DOHH2 (cell line): ENCODE data around the gene NCAM2.

Experiments used
- EZH2phosphoT487 ChIP-seq: fragments of 200-600 bp; sonication (generic); IDR thresholded peaks from 2 replicates; pipeline ENCODE4 v1.6.1; 2017; ENCODE audit warnings: borderline replicate concordance, mild to moderate bottlenecking, antibody characterized with exemption, low read length, moderate library complexity, mixed read lengths
- TF ChIP-seq, protein P1 (sequence below): fragments of 200-600 bp; sonication (generic); IDR thresholded peaks from one replicate; pipeline ENCODE4 v1.5.1; 2014; ENCODE audit warnings: antibody characterized with exemption, mild to moderate bottlenecking, low read depth, low read length; ENCODE audit not compliant: poor library complexity, severe bottlenecking

DNA sequence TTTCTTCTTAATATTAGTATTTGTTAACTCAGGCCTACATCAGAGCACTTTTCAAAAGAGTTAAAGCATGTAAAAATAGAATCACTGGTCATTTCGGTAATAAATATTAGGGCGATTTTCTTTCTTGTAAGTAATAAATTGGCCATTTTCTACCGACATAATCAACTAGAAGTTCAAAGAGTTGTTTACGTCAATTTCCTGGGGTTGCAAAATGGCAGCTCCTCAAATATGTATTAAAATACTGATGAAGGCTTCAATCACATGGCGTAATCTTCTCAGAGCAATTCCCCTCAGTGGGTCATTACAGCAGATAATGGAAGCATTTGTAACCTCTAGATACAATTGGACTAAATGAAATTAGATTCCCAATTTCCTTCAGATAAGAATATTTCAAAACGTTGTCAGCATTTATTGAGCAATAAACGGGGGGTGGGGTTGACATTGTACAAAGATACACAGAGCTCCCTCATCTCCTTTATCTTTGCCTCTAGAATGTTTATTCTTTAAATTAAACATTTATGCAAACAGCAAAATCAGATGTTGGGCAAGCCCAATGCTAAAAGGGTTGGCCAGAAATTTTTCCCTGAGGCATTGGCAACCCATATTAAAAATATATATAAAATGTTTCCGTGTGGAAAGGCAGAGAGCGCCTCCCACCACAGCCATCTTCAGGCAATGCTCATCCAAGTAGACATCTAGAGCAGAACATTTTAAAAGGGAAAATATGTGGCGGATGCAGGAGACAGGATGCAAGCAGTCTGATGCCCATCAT is 240.6 kb downstream of the NCAM2 start:
- TF ChIP-seq, protein P1, sequence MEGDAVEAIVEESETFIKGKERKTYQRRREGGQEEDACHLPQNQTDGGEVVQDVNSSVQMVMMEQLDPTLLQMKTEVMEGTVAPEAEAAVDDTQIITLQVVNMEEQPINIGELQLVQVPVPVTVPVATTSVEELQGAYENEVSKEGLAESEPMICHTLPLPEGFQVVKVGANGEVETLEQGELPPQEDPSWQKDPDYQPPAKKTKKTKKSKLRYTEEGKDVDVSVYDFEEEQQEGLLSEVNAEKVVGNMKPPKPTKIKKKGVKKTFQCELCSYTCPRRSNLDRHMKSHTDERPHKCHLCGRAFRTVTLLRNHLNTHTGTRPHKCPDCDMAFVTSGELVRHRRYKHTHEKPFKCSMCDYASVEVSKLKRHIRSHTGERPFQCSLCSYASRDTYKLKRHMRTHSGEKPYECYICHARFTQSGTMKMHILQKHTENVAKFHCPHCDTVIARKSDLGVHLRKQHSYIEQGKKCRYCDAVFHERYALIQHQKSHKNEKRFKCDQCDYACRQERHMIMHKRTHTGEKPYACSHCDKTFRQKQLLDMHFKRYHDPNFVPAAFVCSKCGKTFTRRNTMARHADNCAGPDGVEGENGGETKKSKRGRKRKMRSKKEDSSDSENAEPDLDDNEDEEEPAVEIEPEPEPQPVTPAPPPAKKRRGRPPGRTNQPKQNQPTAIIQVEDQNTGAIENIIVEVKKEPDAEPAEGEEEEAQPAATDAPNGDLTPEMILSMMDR: no peak
- no peak for TF ChIP-seq EZH2phosphoT487
